AG08395 (cell line): ENCODE measurements around the gene CMIP.
"Not testable (repeated sequence)": the region's sequence is repeated elsewhere in the genome, so short reads cannot be mapped to it uniquely, and the experiment has no call there.

Experiments
- DNase-seq: peaks from one replicate; pipeline ENCODE4 v3.0.0; 2012; ENCODE audit warnings: mixed read lengths, low spot score

Gene CMIP

GRCh38 chr16:81444448-81445121 is at the start of gene CMIP:
Gene CMIP (plus strand): TSS chr16:81444808.
- peak; percentile 96 for DNase-seq

- no peak for DNase-seq
These were observed 49.5 kb upstream of the CMIP start for GRCh38 chr16:81394966-81395655.

GRCh38 chr16:81397058-81397878 is 47.3 kb upstream of the CMIP start:
- DNase-seq = no peak

- no peak for DNase-seq
These were observed 46.6 kb upstream of the CMIP start for GRCh38 chr16:81397879-81398520.

- DNase-seq = no peak
These were observed 44.7 kb upstream of the CMIP start for GRCh38 chr16:81399909-81400308.

- DNase-seq = peak; percentile 44
These were observed 43.3 kb upstream of the CMIP start for GRCh38 chr16:81401035-81401950.

GRCh38 chr16:81403208-81403600 is 41.4 kb upstream of the CMIP start:
- no peak for DNase-seq

- peak; percentile 89 for DNase-seq
These were observed 40.8 kb upstream of the CMIP start for GRCh38 chr16:81403601-81404391.

GRCh38 chr16:81405002-81405401 is 39.6 kb upstream of the CMIP start:
- DNase-seq = not testable (repeated sequence)

GRCh38 chr16:81405702-81406113 is 38.9 kb upstream of the CMIP start:
- peak; percentile 86 for DNase-seq

- no peak for DNase-seq
These were observed 36.1 kb upstream of the CMIP start for GRCh38 chr16:81408409-81408950.

GRCh38 chr16:81409016-81409556 is 35.5 kb upstream of the CMIP start:
- no peak for DNase-seq

GRCh38 chr16:81410643-81411293 is 33.8 kb upstream of the CMIP start:
- DNase-seq = no peak

- no peak for DNase-seq
These were observed 31.2 kb upstream of the CMIP start for GRCh38 chr16:81413245-81413990.

- no peak for DNase-seq
These were observed 28.9 kb upstream of the CMIP start for GRCh38 chr16:81415751-81416150.

GRCh38 chr16:81416749-81417148 is 27.9 kb upstream of the CMIP start:
- no peak for DNase-seq

- DNase-seq = no peak
These were observed 27.4 kb upstream of the CMIP start for GRCh38 chr16:81417210-81417609.

GRCh38 chr16:81419806-81420205 is 24.8 kb upstream of the CMIP start:
- DNase-seq = no peak

GRCh38 chr16:81421126-81421525 is 23.5 kb upstream of the CMIP start:
- DNase-seq = no peak
